NCI-H2081 treated with DMSO at 0.1 percent for 48 hours (cell line): ENCODE results near the gene ATRNL1.

ENCODE experiments used
- DNase-seq: peaks from one replicate; lab custom pipeline; 2025; lab: John Stamatoyannopoulos, UW

The ATRNL1 gene

GRCh38 chr10:115093286-115093775 is at the start of gene ATRNL1:
Gene ATRNL1, plus strand, starts transcription at chr10:115093365. Its CDS starts 386 bp downstream, at chr10:115093751.
- DNase-seq, result no peak

- no peak for DNase-seq
Measured at GRCh38 chr10:115043719-115044118, 49.4 kb upstream of the ATRNL1 start.

- DNase-seq, result no peak
Measured at GRCh38 chr10:115044891-115045290, 48.3 kb upstream of the ATRNL1 start.

- no peak for DNase-seq
Measured at GRCh38 chr10:115045499-115045898, 47.7 kb upstream of the ATRNL1 start.

GRCh38 chr10:115046686-115047236 is 46.4 kb upstream of the ATRNL1 start:
- DNase-seq, result no peak

GRCh38 chr10:115047705-115048104 is 45.5 kb upstream of the ATRNL1 start:
- DNase-seq, result no peak

- no peak for DNase-seq
Measured at GRCh38 chr10:115049318-115049717, 43.8 kb upstream of the ATRNL1 start.

- DNase-seq, result no peak
Measured at GRCh38 chr10:115049960-115050359, 43.2 kb upstream of the ATRNL1 start.

- DNase-seq, result no peak
Measured at GRCh38 chr10:115050375-115051010, 42.7 kb upstream of the ATRNL1 start.

- DNase-seq, result no peak
Measured at GRCh38 chr10:115051216-115051615, 41.9 kb upstream of the ATRNL1 start.

GRCh38 chr10:115052226-115052625 is 40.9 kb upstream of the ATRNL1 start:
- no peak for DNase-seq

GRCh38 chr10:115052728-115053127 is 40.4 kb upstream of the ATRNL1 start:
- no peak for DNase-seq

GRCh38 chr10:115056186-115056585 is 37.0 kb upstream of the ATRNL1 start:
- DNase-seq, result no peak

GRCh38 chr10:115059301-115059898 is 33.8 kb upstream of the ATRNL1 start:
- no peak for DNase-seq

GRCh38 chr10:115063701-115064658 is 29.2 kb upstream of the ATRNL1 start:
- DNase-seq, result no peak

- DNase-seq, result no peak
Measured at GRCh38 chr10:115065801-115066200, 27.4 kb upstream of the ATRNL1 start.

- no peak for DNase-seq
Measured at GRCh38 chr10:115066528-115066927, 26.6 kb upstream of the ATRNL1 start.

- no peak for DNase-seq
Measured at GRCh38 chr10:115073796-115074195, 19.4 kb upstream of the ATRNL1 start.

- DNase-seq, result no peak
Measured at GRCh38 chr10:115082506-115082905, 10.7 kb upstream of the ATRNL1 start.

- no peak for DNase-seq
Measured at GRCh38 chr10:115084277-115084850, 8.8 kb upstream of the ATRNL1 start.

GRCh38 chr10:115091161-115091560 is 2.0 kb upstream of the ATRNL1 start:
- DNase-seq, result no peak

GRCh38 chr10:115092258-115092554 is 959 bp upstream of the ATRNL1 start:
- no peak for DNase-seq
